NCI-H524 (cell line): Measurements from ENCODE around the gene HDAC4.

Experiments
- DNase-seq, 2 experiments: peaks; one replicate each; lab custom pipeline; 2025; lab: John Stamatoyannopoulos, UW

HDAC4 gene

DNA sequence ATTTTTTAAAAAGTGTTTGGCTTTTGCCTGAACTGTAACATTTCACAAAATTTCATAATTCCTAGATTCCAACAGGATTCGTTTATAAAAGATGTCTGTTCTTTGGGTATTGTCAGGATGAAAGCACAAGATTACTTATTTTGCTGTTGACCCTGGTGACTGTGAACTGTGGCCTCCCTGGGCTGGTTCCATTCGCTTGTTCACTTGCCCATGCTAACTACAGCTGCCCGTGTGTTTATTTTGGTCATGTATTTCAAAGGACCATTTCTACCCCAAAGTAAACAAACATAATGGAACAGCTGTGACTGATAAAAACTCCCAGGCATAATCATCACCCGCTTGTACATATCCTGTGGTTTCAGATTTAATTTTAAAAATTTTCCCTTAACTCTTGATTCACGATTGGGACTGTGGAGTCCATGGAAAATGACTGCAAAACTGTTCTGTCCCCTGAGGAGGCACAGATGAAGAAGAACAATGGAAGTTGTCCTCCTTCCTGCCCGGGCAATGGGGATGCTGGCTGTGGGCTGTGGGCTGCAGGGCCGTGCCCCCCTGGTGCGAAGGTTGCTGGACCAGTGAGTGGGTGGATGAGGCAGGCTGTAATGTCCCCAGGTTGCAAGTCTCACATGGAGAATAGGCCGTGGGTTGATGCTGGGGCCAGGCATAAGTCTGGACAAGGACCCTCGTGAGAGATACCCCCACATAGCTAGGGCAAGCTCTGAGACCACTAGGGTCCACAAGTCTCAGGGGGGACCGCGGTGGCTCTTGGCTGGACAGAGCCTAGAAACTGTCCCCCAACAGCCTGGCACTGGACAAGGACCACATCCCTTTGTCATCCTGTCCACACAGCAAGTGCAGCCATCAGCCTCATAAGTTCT lies 28.9 kb upstream of the HDAC4 start:
- DNase-seq: no peak

DNA sequence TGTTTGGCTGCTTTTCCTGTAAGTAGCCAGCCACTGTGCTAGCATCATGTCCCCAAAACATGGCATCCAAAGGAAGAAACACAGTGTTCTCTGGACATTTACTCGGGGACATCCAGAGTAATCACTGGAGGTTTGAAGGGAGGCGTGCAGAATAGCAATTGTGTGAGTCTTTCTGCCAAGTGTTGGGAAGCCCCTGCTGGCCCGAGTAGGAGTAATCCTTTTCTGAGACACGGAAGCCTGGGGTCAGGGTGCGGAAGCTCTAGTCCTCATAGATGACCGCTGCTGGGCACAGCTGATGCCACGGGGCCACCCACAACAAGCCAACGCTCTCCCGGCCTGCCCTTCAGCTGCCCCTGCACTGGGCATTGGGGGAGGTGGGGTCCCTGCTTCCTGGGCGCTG lies 24.8 kb upstream of the HDAC4 start:
- no peak for DNase-seq

DNA sequence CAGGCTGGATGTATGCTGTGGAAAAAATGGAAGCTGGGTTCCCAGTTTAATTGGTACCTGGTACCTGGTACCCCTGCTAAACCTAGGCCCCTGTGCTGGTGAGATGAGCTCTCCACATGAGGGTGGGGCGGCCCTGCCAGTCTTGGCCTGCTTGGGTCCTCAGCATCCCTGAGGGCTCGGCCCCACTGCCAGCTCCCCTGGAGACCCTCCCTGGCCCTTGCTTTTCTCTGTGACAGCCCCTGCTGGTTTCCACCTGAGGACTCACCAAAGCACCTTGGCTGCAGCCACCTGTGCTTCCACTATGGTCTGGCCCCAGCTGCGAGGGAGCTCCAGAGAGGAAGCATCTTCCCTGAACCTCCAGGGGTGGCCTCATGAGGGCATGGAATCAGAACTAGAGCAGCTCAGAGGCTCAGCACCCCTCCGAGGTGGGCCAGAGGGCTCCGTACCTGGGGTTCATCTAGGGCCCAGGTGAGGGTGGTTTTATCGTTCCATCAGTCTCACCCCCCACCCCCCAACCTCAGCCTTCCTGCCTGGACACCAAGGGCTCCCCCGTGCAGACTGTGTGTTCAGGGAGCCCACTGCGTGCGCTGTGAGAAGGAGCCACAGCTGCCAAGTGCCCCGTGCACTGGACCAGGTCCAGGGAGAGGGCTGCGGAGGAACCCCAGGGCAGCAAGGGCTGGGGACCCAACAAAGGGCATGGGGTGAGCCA lies 23.7 kb upstream of the HDAC4 start:
- DNase-seq: no peak

- no peak for DNase-seq
Observed at GRCh38 chr2:239423551-239423950, 22.7 kb upstream of the HDAC4 start.

DNA sequence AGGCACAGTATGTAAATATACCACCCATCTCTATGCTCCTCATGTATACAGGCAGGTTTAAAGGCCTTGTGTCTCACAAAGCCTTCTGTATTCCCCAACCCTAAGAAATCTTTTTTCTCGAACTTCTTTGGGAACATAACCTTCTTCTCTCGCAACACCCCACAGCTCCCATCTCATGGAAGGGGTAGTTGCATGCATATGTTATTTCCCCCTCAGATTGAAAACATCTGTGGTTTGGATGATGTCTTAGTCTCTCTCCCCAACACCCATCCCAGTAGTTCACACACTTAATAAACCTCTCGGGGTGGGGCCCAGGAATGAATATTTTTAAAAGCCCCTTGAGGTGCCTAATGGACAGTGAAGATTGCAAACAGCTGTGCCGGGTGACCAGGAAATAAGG lies 21.0 kb upstream of the HDAC4 start:
- no peak for DNase-seq

GRCh38 chr2:239420082-239420481 lies 19.3 kb upstream of the HDAC4 start:
- DNase-seq: no peak

- no peak for DNase-seq
Observed at GRCh38 chr2:239418918-239419317, 18.1 kb upstream of the HDAC4 start.

DNA sequence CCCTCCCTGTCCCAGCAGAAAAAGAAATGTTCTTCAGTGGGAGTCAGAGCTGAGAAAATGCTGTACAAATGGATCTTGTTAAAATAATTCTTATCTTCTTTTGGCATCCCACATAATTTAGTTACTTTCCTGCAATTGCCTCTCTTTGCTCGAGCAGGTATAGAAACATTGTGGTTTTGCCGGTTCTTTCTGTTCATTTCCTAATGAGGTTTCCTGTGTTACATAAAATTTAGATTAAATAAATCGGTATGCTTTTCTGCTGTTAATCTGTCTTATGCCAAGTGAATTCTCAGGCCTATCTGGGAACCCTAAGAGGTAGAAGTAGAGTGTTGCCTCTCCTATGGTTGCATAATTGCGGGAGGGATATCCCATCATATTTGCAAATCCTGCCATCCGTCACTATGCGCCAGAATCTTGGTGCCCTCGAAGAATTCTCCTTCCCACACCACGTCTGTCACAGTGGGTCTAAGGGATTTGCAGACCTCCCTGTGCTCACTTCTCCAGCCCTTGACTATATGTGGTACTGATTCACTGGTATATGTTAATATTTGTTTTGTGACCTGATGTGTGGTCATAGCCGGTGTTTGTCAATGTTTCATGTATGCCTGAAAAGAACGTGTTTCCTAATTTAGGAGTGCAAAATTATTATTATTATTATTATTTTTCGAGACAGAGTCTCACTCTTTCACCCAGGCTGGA lies 12.2 kb upstream of the HDAC4 start:
- no peak for DNase-seq

GRCh38 chr2:239411549-239412319 lies 10.9 kb upstream of the HDAC4 start:
- DNase-seq: no peak

DNA sequence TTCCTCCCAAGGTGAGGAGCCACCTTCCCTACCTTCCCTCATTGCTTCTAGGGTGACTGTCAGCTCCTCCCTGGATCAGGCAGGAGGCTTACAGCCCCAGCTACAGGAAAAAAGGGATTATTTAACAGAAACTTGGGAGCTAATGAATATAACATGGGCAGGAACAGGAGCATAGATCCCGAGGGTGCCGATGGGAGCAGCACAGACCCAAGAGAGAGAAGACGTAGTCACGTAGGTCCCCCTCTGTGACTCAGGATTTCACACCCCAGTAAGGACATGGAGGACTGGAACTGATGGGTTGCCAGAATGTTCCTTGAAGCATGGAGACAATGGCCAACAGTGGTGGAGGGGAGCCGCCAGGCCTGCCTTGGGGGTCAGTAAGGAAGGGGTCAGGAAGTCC lies 10.3 kb upstream of the HDAC4 start:
- DNase-seq: no peak

GRCh38 chr2:239409976-239410375 lies 9.2 kb upstream of the HDAC4 start:
- no peak for DNase-seq

DNA sequence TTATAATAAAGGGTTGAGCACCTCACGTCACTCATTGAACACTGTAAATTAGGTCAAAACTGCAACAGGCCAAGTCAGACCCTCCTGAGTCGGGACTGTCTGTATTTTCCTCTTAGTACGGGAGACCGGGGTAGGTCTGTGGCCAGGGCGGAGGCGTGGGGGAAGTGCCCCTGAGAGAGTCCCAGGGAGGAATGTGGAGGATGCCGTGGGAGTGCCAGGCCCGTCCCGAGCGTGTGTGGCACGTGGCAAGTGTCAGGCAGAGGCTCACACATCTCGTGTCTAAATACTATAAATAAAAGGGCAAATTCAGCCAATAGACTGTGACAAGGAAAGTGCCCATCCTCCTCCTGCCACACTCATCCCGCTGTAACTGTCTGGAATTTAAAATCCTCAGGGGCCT lies 6.3 kb upstream of the HDAC4 start:
- DNase-seq: no peak

- DNase-seq: no peak
Observed at GRCh38 chr2:239406316-239406995, 5.6 kb upstream of the HDAC4 start.

- DNase-seq: no peak
Observed at GRCh38 chr2:239405071-239405470, 4.3 kb upstream of the HDAC4 start.

DNA sequence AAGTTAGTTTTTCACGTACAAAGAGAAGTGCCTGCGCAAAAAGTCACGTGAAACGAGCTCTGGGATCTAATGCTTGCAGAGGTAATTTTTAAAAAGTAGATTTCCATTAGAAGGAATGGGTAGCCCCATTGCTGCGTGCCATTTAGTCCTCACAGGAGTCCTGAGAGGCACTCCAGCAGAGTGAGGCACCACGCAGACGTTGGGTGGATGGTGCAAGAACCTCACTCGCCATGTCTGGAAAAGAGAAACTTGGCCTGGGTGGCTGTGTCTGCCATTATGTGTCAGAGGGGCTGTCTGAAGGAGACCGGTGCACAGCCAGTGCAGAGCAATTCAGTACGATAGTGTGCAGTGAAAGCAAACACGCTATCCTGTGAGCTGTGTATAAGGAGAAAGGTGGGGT lies 1.8 kb upstream of the HDAC4 start:
- no peak for DNase-seq

- peak; percentile 61 to 81 for DNase-seq
Observed at GRCh38 chr2:239401881-239402233, 1.0 kb upstream of the HDAC4 start.

DNA sequence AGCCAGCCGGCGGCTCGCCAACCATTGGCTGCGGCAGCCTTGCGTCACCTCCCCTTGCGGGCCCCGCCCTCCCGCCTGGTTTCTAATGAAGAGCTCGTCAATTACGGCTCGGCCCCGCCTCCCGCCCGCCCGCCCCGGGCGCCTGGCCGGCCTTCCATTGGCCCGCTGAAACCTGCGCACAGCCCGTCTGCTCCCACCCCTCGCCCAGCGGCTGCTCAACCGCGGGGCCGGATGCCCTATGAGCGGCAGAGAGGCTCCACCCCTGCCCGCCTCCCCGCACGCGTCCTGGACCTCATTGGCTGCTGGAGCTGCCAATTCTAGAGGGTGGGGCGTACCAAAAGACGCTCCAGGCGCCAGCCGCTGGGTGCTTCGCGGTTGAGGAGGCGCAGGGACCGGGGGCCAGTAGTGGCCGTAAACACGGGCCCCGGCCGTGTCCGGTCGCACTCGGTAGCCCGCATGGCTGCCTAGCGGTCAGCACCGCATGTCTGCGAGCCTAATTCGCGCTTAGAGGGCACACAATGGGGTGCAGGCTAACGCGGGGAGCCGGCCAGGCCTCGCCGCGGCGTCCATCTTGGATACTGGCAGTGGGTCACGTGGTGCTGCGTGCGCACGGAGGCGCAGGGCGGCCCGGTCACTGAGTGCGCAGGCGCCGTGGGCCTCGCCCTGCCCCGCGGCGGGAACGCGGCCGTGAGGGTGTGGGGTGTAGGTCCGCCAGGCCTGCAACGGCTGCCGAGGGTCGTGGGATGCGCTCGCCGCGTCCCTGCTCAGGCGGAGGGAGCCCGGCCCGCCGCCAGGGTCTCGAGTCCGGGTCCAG lies 454 bp upstream of the HDAC4 start:
- peak; percentile 94 to 97 for DNase-seq

GRCh38 chr2:239399921-239400595 lies 762 bp downstream of the HDAC4 start:
- peak in 1 of 2 experiments; percentile 25 for DNase-seq

GRCh38 chr2:239399433-239399920 lies 1.3 kb downstream of the HDAC4 start:
- peak in 1 of 2 experiments; percentile 22 for DNase-seq

- peak in 1 of 2 experiments; percentile 41 for DNase-seq
Observed at GRCh38 chr2:239398521-239398921, 2.3 kb downstream of the HDAC4 start.
